Activated T-cell treated with anti-CD3 and anti-CD28 coated beads, Interleukin-2, amount 50 U/mL, for 48 hours (primary cell): Measurements from ENCODE around the gene DNAAF1.
A peak's percentile ranks its signal among the peaks of the same experiment; 100 is the strongest.
"Not testable (repeated sequence)": the region's sequence is repeated elsewhere in the genome, so short reads cannot be mapped to it uniquely, and the experiment has no call there.

Source experiments
- DNase-seq, 2 experiments: peaks; one replicate each; pipeline ENCODE4 v3.0.0-alpha.2; 2020

The DNAAF1 gene

GRCh38 chr16:84144859-84145639 lies at the start of gene DNAAF1, which contains the start of gene HSDL1:
DNAAF1 (plus strand) TSS chr16:84145308; CDS start chr16:84145441, 133 bp downstream.
HSDL1 (minus strand) TSS chr16:84145177; CDS start chr16:84131321, 13,856 bp downstream.
- peak; percentile 96 to 97 for DNase-seq

DNA sequence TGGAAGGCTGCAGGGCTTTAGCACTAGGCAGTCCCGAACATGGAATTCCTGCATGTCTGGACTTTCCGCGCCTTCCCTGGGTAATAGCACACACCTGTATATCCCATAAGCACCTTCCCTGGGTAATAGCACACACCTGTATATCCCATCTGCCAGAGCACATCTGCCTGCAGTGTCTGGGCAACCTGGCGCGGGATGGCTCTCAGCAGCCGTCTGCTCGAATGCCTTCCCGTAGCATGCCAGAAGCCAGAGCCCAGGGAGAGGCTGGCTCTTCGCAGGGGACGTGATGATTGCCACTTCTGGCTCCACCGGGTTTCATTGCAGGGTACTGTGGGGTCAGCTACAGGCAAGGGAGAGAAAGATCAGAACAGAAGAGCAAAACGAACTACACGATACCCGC lies 49.6 kb upstream of the DNAAF1 start:
- DNase-seq = no peak

GRCh38 chr16:84096447-84097005 lies 48.6 kb upstream of the DNAAF1 start:
- no peak for DNase-seq

DNA sequence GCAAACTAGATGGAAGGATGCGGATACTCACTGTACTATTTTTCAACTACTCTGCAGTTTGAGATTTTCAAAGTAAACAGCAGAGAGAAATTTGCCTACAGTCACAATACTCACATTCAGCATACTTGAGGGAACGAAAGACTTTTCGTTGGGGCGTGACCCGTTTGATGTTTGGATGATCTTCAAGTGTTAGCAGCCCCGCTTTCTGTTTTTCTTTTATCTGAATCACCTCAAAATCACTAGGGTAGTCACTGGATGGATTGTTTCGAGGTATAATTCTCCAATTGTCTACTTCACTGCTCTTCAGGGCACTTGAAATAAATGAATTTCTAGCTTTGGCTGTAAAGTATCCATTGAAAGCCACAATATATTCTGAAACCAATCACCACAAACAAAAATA lies 46.2 kb upstream of the DNAAF1 start:
- no peak for DNase-seq

DNA sequence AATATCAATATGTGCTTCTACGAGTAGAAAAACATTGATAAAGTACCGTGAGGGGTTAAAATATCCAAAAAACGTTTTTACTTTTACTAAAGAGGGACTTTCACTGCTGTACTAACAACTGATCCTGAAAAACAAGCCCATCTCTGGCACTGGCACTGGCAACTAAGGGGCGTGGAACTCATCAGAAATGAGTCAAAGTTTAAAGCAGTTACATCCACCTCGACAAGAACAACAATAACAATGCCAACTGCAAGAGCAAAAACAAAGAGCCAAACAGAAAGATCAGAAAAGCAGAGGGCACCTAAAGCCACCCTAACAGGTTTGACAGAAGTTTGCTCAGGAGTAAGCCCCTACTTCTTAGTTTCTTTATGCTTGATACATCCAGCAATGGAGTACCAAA lies 41.4 kb upstream of the DNAAF1 start:
- DNase-seq = no peak

- no peak for DNase-seq
Observed at GRCh38 chr16:84104231-84104630, 40.9 kb upstream of the DNAAF1 start.

DNA sequence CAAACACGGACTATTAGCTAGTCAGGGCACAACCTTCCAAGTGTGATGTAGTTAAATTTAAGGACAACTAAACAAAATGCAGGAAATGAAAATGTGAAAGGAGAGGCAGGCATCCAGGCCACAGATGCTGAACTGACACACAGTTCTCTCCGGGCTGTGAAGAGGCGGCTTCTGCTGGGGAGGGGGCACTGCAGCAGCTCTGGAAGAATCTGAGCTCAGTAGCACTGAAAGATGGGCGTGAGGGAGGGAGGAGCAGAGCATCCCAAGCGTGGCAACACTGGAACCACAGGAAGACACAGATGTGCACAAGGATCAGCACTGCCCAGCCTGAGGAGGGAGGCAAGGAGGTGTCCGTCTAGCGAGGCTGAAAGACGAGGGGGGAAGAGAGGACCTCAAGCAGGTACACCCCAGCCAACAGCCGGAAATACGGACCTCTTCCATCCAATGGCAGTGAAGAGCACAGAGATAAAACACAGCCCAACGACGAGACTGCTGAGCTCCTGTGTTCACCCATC lies 39.8 kb upstream of the DNAAF1 start:
- no peak for DNase-seq

DNA sequence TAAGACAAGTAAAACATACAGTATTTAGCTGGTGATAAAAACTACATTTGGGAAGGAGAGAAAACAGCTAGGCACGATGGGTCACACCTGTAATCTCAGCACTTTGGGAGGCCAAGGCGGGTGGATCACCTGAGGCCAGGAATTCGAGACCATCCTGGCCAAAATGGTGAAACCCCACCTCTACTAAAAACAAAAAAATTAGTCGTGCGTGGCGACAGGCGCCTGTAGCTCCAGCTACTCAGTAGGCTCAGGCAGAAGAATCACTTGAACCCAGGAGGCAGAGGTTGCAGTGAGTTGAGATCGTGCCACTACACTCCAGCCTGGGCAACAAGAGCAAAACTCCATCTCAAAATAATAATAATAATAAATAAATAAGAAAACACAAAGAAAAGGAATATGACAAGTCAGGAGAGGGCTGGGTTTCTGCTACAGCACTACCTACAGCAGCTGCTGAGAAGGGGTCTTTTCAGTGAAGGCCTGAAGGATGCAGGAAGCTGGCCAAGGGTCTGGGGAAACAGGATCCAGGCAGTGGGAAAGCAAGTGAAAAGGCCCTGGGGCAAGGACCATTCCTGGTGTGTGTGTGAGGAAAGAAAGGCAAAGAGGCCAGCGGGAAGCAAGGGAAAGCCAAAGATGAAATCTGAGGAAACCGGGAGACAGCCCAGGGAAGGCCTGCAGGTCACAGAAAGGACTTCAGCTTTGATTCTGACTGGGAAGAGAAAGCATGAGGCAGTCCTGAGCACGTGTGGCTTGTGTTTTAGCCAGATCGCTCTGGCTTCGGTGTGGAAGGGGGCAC lies 39.0 kb upstream of the DNAAF1 start:
- DNase-seq = no peak

GRCh38 chr16:84107921-84108320 lies 37.2 kb upstream of the DNAAF1 start:
- no peak for DNase-seq

- no peak for DNase-seq
Observed at GRCh38 chr16:84109598-84110335, 35.3 kb upstream of the DNAAF1 start.

- no peak for DNase-seq
Observed at GRCh38 chr16:84110527-84110926, 34.6 kb upstream of the DNAAF1 start.

DNA sequence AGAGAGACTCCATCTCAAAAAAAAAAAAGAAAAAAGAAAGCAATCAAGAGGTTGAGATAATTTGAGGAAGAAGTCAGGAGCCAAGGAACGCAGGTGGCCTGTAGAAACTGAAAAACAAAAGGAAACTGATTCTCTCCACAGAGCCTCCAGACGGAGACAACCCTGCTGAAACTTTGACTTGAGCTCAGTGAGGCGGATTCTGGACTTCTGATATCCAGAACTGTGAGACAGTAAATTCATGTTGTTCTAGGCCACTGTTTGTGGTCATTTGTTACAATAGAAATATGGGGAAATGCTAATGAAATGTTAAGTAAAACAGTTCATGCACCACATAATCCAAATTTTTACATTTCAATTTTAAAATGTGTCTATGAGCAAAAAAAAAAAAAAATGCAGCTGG lies 33.6 kb upstream of the DNAAF1 start:
- DNase-seq = no peak

DNA sequence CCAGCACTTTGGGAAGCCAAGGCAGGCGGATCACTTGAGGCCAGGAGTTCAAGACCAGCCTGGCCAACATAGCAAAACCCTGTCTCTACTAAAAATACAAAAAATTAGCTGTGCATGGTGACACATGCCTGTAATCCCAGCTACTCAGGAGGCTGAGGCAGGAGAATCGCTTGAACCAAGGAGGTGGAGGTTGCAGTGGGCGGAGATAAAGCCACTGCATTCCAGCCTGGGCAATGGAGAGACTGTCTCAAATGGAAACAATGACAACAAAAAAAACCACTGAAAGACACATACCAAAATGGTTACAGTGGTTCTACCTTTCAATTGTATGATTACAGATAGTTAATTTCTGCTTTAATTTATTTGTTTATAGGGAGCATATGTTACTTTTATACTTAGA lies 33.2 kb upstream of the DNAAF1 start:
- peak; percentile 41 to 45 for DNase-seq

- no peak for DNase-seq
Observed at GRCh38 chr16:84115919-84116719, 29.0 kb upstream of the DNAAF1 start.

DNA sequence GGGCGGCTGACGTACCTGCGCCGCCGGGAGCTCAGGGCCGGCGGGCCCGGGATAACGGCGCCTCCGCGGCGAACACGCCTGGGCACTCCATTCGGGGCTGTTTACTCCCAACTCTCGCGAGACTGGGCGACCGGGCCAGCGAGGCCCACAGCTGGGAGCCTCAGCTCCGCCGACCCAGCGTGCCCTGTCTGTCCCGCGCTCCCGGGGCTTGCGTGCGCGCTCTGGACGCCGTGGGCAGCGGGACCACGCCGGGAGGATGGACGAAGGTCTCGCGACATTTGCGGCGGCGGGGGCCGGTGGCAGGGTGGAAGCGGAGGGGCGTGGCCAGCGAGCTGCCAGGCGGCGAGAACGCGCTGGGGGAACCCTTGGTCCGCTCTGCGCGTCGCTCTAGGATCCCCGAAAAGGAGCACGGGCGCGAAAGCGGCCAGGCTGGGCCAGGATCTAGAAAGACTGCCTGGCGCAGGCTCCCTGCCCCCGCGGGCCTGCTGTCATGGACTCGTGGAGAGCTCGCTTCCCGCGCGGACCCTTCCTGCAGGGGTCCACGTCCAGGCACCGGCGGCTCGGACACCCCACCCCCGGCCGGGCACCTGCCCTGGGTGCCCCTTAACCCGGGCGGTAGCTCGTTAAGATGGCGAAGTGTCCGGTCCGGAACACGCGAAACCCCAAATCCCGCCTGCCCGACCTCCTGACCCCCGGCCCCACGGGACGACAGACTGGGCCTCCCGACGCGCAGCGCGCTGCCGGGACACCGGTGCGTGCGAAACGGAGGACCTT lies 28.2 kb upstream of the DNAAF1 start, which contains the start of gene MBTPS1:
TSS of gene MBTPS1 (minus strand) at position 223 of the 774 bp plus-strand sequence. CDS start 15,159 bp downstream, outside the sequence.
- DNase-seq = peak; percentile 98 to 99

- peak in 1 of 2 experiments; percentile 69 for DNase-seq
Observed at GRCh38 chr16:84117494-84117843, 27.6 kb upstream of the DNAAF1 start.

GRCh38 chr16:84118315-84118714 lies 26.8 kb upstream of the DNAAF1 start:
- DNase-seq = not testable (repeated sequence)

- no peak for DNase-seq
Observed at GRCh38 chr16:84119368-84119767, 25.7 kb upstream of the DNAAF1 start.

GRCh38 chr16:84120023-84120422 lies 25.1 kb upstream of the DNAAF1 start:
- no peak for DNase-seq

- DNase-seq = no peak
Observed at GRCh38 chr16:84121007-84121406, 24.1 kb upstream of the DNAAF1 start.
